H9 (cell line): Measurements from ENCODE around the gene RGS8. TPM values are rescaled to one million over a fixed set of nuclear protein-coding genes. Genes with fewer than 3 reads are reported as not detected.

Experiments used
- DNase-seq: peaks from one replicate; pipeline ENCODE4 v3.0.0-alpha.2; 2017
- H2AFZ ChIP-seq: one replicate; pipeline ENCODE4 v1.6.1; 2013; ENCODE audit warnings: mild to moderate bottlenecking, low read length, control low read depth, moderate library complexity
- H2AK5ac ChIP-seq: 2 replicates; pipeline ENCODE4 v1.6.1; 2013; ENCODE audit warnings: low read length, control low read depth, mixed read lengths; ENCODE audit not compliant: insufficient read length
- H2BK120ac ChIP-seq: one replicate; pipeline ENCODE4 v1.6.1; 2013; ENCODE audit warnings: low read depth, mild to moderate bottlenecking, low read length, control low read depth, inconsistent platforms; ENCODE audit not compliant: poor library complexity, severe bottlenecking
- H2BK12ac ChIP-seq: 2 replicates; pipeline ENCODE4 v1.6.1; 2013; ENCODE audit warnings: low read length, control low read depth, mixed read lengths, low read depth; ENCODE audit not compliant: insufficient read length
- H2BK15ac ChIP-seq: 2 replicates; pipeline ENCODE4 v1.6.1; 2013; ENCODE audit warnings: low read depth, low read length, control low read depth
- H2BK20ac ChIP-seq: one replicate; pipeline ENCODE4 v1.6.1; 2013; ENCODE audit warnings: low read depth, mild to moderate bottlenecking, low read length, control low read depth, inconsistent platforms; ENCODE audit not compliant: poor library complexity, severe bottlenecking
- H2BK5ac ChIP-seq: 2 replicates; pipeline ENCODE4 v1.6.1; 2013; ENCODE audit warnings: low read length, control low read depth, mixed read lengths; ENCODE audit not compliant: insufficient read length
- H3K14ac ChIP-seq: 2 replicates; pipeline ENCODE4 v1.6.1; 2013; ENCODE audit warnings: low read length, control low read depth; ENCODE audit not compliant: insufficient read depth
- H3K18ac ChIP-seq: 2 replicates; pipeline ENCODE4 v1.6.1; 2013; ENCODE audit warnings: low read depth, mild to moderate bottlenecking, mixed read lengths, low read length, control low read depth; ENCODE audit not compliant: insufficient read length
- H3K23ac ChIP-seq: 2 replicates; pipeline ENCODE4 v1.6.1; 2013; ENCODE audit warnings: low read length, control low read depth, mixed read lengths, low read depth; ENCODE audit not compliant: insufficient read length
- H3K23me2 ChIP-seq: 2 replicates; pipeline ENCODE4 v1.6.1; 2013; ENCODE audit warnings: low read depth, mild to moderate bottlenecking, mixed read lengths, low read length, control low read depth; ENCODE audit not compliant: insufficient read length, poor library complexity, severe bottlenecking
- H3K27ac ChIP-seq: 2 replicates; pipeline ENCODE4 v1.5.1; 2013; ENCODE audit warnings: low read length, control low read depth, mixed read lengths, low read depth; ENCODE audit not compliant: insufficient read length
- H3K27me3 ChIP-seq: 2 replicates; pipeline ENCODE4 v1.6.1; 2013; ENCODE audit warnings: low read length, control low read depth, inconsistent platforms; ENCODE audit not compliant: insufficient read depth
- H3K4ac ChIP-seq: 2 replicates; pipeline ENCODE4 v1.6.1; 2013; ENCODE audit warnings: low read depth, mild to moderate bottlenecking, control low read depth, inconsistent platforms, low read length, moderate library complexity
- H3K4me1 ChIP-seq: 2 replicates; pipeline ENCODE4 v1.6.1; 2013; ENCODE audit warnings: low read length, control low read depth, inconsistent platforms; ENCODE audit not compliant: insufficient read depth
- H3K4me2 ChIP-seq: 2 replicates; pipeline ENCODE4 v1.6.1; 2013; ENCODE audit warnings: low read length, control low read depth, mixed read lengths; ENCODE audit not compliant: insufficient read length, insufficient read depth
- H3K56ac ChIP-seq: 2 replicates; pipeline ENCODE4 v1.6.1; 2013; ENCODE audit warnings: low read depth, mild to moderate bottlenecking, mixed read lengths, low read length, control low read depth; ENCODE audit not compliant: insufficient read length
- H3K79me1 ChIP-seq: 2 replicates; pipeline ENCODE4 v1.6.1; 2013; ENCODE audit warnings: low read depth, mild to moderate bottlenecking, moderate library complexity, low read length, control low read depth, inconsistent platforms; ENCODE audit not compliant: insufficient read depth, poor library complexity, severe bottlenecking
- H3K79me2 ChIP-seq: 2 replicates; pipeline ENCODE4 v1.6.1; 2013; ENCODE audit warnings: low read length, control low read depth, inconsistent platforms; ENCODE audit not compliant: insufficient read depth
- H3K9ac ChIP-seq: 2 replicates; pipeline ENCODE4 v1.6.1; 2013; ENCODE audit warnings: low read length, control low read depth, mixed read lengths; ENCODE audit not compliant: insufficient read length; ENCODE audit errors: extremely low read depth
- H3K9me3 ChIP-seq: one replicate; pipeline ENCODE4 v1.6.1; 2013; ENCODE audit warnings: low read depth, low read length, inconsistent platforms; ENCODE audit not compliant: control insufficient read depth
- H3T11ph ChIP-seq: one replicate; pipeline ENCODE4 v1.6.1; 2013; ENCODE audit warnings: mild to moderate bottlenecking, low read length, control low read depth, inconsistent platforms
- H4K20me1 ChIP-seq: one replicate; pipeline ENCODE4 v1.6.1; 2013; ENCODE audit not compliant: control insufficient read depth, insufficient read length, insufficient read depth
- H4K5ac ChIP-seq: 2 replicates; pipeline ENCODE4 v1.6.1; 2013; ENCODE audit warnings: low read depth, mild to moderate bottlenecking, mixed read lengths, low read length, control low read depth; ENCODE audit not compliant: insufficient read length
- H4K8ac ChIP-seq: replicated peaks from 2 replicates; pipeline ENCODE4 v1.6.1; 2013; ENCODE audit warnings: low read length, control low read depth, mixed read lengths, low read depth; ENCODE audit not compliant: insufficient read length
- H4K91ac ChIP-seq: 2 replicates; pipeline ENCODE4 v1.6.1; 2013; ENCODE audit warnings: low read depth, mild to moderate bottlenecking, moderate library complexity, mixed read lengths, low read length, control low read depth; ENCODE audit not compliant: insufficient read length
- H3K27ac Mint-ChIP-seq, 3 experiments: 2 replicates in 2 of 3; 3 replicates in 1 of 3; pipeline ENCODE4 v1.8.0; 2020 to 2021; ENCODE audit warnings: mixed read lengths in 3 of 3, mild to moderate bottlenecking in 1 of 3, moderate library complexity in 1 of 3
- H3K27me3 Mint-ChIP-seq: 2 replicates; pipeline ENCODE4 v1.8.0; 2021; ENCODE audit warnings: low read depth, mild to moderate bottlenecking, moderate library complexity, mixed read lengths
- H3K36me3 Mint-ChIP-seq, 3 experiments: 2 replicates in 2 of 3; 3 replicates in 1 of 3; pipeline ENCODE4 v1.8.0; 2020 to 2021; ENCODE audit warnings: low read depth in 3 of 3, mixed read lengths in 3 of 3; ENCODE audit not compliant: insufficient read depth in 1 of 3
- H3K4me1 Mint-ChIP-seq, 2 experiments: 2 replicates each; pipeline ENCODE4 v1.8.0; 2020; ENCODE audit warnings: mixed read lengths in 2 of 2
- H3K4me3 Mint-ChIP-seq, 2 experiments: 2 replicates in 1 of 2; 3 replicates in 1 of 2; pipeline ENCODE4 v1.8.0; 2020 to 2021; ENCODE audit warnings: mild to moderate bottlenecking in 2 of 2, mixed read lengths in 2 of 2, moderate library complexity in 1 of 2
- H3K9me3 Mint-ChIP-seq, 2 experiments: 2 replicates in 1 of 2; 3 replicates in 1 of 2; pipeline ENCODE4 v1.8.0; 2020; ENCODE audit warnings: mild to moderate bottlenecking in 2 of 2, mixed read lengths in 2 of 2, moderate library complexity in 1 of 2
- CTCF ChIP-seq: fragments of 200-600 bp; sonication (generic); conservative IDR thresholded peaks from 3 replicates; pipeline ENCODE4 v1.8.0; 2021; ENCODE audit warnings: antibody characterized with exemption, mild to moderate bottlenecking
- WGBS: extraction: QIAGEN DNeasy Blood & Tissue Kit; methylation state at CpG from one replicate; pipeline ENCODE4 v1.1.7; 2013; ENCODE audit warnings: missing lambda C conversion rate, low lambda C conversion rate, mixed read lengths; ENCODE audit not compliant: insufficient read length; ENCODE audit errors: extremely low coverage; 5-methylcytosine and 5-hydroxymethylcytosine counted together
- total RNA-seq: library from RNA; stranded (reverse); gene quantifications from 2 replicates; pipeline ENCODE4 v1.2.1, GENCODE V29; 2021

The RGS8 gene
- total RNA-seq, 1 experiment from 2014 or later: not detected

DNA sequence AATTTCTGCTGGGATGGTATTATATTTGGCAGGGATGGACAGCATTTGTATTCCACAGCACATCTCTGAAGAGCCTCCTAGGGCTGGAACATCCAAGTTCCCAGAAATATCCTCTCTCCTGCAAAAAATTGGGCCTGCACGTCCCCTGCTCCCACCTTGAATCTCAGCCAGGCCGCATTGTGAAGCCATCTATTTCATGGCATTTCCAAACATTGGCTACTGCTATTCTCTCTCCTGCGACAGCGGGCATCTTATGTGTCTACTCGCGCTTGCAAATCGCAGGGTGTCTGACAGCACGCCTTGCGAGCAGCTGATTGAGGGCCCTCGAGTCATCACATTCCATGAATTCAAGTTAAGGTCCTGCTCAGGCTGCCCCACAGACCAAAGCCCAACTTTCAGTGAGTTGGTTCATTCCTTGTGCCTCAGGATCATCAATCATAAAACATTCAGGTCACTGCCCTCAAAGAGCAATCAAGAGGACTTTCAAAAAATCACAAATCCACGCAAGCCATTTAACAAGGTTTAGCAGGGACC is 15.8 kb downstream of the RGS8 start:
- Histone ChIP-seq H4K5ac (no peak overlapping the region), H3K9me3 (no peaks in the 10 kb centered on the region), H4K8ac (no peak overlapping the region), H2BK15ac (no peak overlapping the region), H3K27ac (no peak overlapping the region), H3K4me2 (no peak overlapping the region), H3K14ac (no peak overlapping the region), H2BK20ac (no peak overlapping the region), H3K27me3 (no peaks in the 10 kb centered on the region), H3K18ac (no peak overlapping the region), H3T11ph (no peak overlapping the region), H2BK12ac (no peak overlapping the region), H2AK5ac (no peak overlapping the region), H4K91ac (no peak overlapping the region), H3K23ac (no peak overlapping the region), H2BK5ac (no peak overlapping the region), H3K4ac (no peak overlapping the region), H3K56ac (no peak overlapping the region), H3K79me2 (no peaks in the 10 kb centered on the region), H3K9ac (no peak overlapping the region), H3K4me1 (peaks cover 14% of the 10 kb centered on the region; the same call in 1 of the 2 replicates), H2AFZ (no peak overlapping the region), H3K23me2 (no peaks in the 10 kb centered on the region), H4K20me1 (no peaks in the 10 kb centered on the region), H3K79me1 (no peaks in the 10 kb centered on the region), H2BK120ac (no peak overlapping the region)
- WGBS: no CpG with 5 or more reads among the region's 11 CpGs
- H3K9me3 Mint-ChIP-seq: no peaks in the 10 kb centered on the region
- DNase-seq: no peak
- H3K36me3 Mint-ChIP-seq: no peaks in the 10 kb centered on the region
- H3K27me3 Mint-ChIP-seq: peaks cover 32% of the 10 kb centered on the region
- TF ChIP-seq CTCF: no peak
- no peak overlapping the region for H3K27ac Mint-ChIP-seq
- no peak overlapping the region for H3K4me3 Mint-ChIP-seq
- H3K4me1 Mint-ChIP-seq: peaks cover 48 to 56% of the 10 kb centered on the region in 2 experiments
